Esophagus squamous epithelium (tissue), 4 donors: ENCODE measurements around the gene SPDYE4.

Experiments
- CTCF ChIP-seq, 6 experiments: fragments of 450-650 bp in 4 of 6; fragments of 200-600 bp in 2 of 6; sonication (generic) in 2 of 6; IDR thresholded peaks; one replicate each; pipeline ENCODE4 v1.5.1; 2016 to 2019; ENCODE audit warnings: antibody characterized with exemption in 6 of 6, mild to moderate bottlenecking in 4 of 6, moderate library complexity in 4 of 6
- POLR2A ChIP-seq, 4 donors: fragments of 450-650 bp; IDR thresholded peaks; one replicate each; pipeline ENCODE4 v1.6.1; 2017; ENCODE audit warnings: antibody characterized with exemption in 4 of 4, mild to moderate bottlenecking in 4 of 4, moderate library complexity in 3 of 4

GRCh38 chr17:8719291-8720246 lies 38.8 kb downstream of the SPDYE4 start:
- no peak for TF ChIP-seq CTCF (IDR thresholded peaks at IDR 0.05)
- no peak for TF ChIP-seq POLR2A (IDR thresholded peaks at IDR 0.05)
